SH-SY5Y (cell line): ENCODE results near the gene MPZ.

ENCODE experiments used
- GATA2 ChIP-seq: IDR thresholded peaks from 2 replicates; pipeline ENCODE4 v1.6.1; 2011; ENCODE audit warnings: mild to moderate bottlenecking, low read depth, low read length
- GATA3 ChIP-seq: IDR thresholded peaks from 2 replicates; pipeline ENCODE4 v1.6.1; 2011; ENCODE audit warnings: low read depth, mild to moderate bottlenecking, low read length, moderate library complexity

DNA sequence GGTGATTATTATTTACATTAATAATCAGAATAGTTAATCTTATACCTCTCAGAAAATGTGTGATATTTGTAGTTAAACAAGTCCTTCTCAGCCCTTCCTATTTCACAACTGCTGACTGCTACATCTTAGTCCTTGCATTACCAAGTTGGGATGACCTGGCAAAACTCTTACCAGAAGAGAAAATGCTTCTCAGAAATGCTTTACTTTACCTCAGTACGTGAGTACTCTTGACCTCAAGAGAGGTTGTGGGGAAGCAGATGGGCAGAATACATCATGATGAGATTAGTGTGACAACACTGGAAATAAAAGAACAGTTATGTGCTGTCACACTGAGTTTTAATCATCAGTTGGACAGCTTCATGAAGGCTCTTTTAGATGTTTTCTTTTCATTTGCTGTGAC, 41.7 kb upstream of the MPZ start:
- TF ChIP-seq GATA3 = no peak
- no peak for TF ChIP-seq GATA2
